Loucy (cell line): ENCODE results near the gene MBOAT7.

Experiments
- H2AFZ ChIP-seq: fragments of 200-600 bp; sonication (generic); 2 replicates; pipeline ENCODE4 v1.6.0; 2016; ENCODE audit warnings: antibody characterized with exemption, mild to moderate bottlenecking, low read length, moderate library complexity
- H3F3A ChIP-seq: fragments of 200-600 bp; 2 replicates; pipeline ENCODE4 v1.6.0; 2016; ENCODE audit warnings: antibody characterized with exemption, low read depth, mild to moderate bottlenecking
- H3K27me3 ChIP-seq: fragments of 200-600 bp; sonication (generic); 2 replicates; pipeline ENCODE4 v1.6.1; 2014; ENCODE audit warnings: low read length, mild to moderate bottlenecking; ENCODE audit not compliant: insufficient read depth, poor library complexity, severe bottlenecking
- H3K36me3 ChIP-seq: fragments of 200-600 bp; sonication (generic); 2 replicates; pipeline ENCODE4 v1.6.1; 2016; ENCODE audit warnings: low read length; ENCODE audit not compliant: insufficient read depth
- H3K4me1 ChIP-seq: fragments of 200-600 bp; sonication (generic); 2 replicates; pipeline ENCODE4 v1.5.1; 2014; ENCODE audit warnings: low read length, mild to moderate bottlenecking; ENCODE audit not compliant: insufficient read depth, poor library complexity, severe bottlenecking
- H3K4me2 ChIP-seq: fragments of 200-600 bp; sonication (generic); 2 replicates; pipeline ENCODE4 v1.6.0; 2014; ENCODE audit warnings: antibody characterized with exemption, low read length, low read depth, mild to moderate bottlenecking; ENCODE audit not compliant: poor library complexity, severe bottlenecking
- H3K4me3 ChIP-seq: fragments of 200-600 bp; sonication (generic); 2 replicates; pipeline ENCODE4 v1.5.1; 2014; ENCODE audit warnings: low read length, mild to moderate bottlenecking, mixed read lengths; ENCODE audit not compliant: poor library complexity, severe bottlenecking
- H3K79me2 ChIP-seq: fragments of 200-600 bp; sonication (generic); 2 replicates; pipeline ENCODE4 v1.6.1; 2014; ENCODE audit warnings: low read length; ENCODE audit not compliant: insufficient read depth
- H3K9ac ChIP-seq: fragments of 200-600 bp; sonication (generic); 2 replicates; pipeline ENCODE4 v1.6.0; 2014; ENCODE audit warnings: mild to moderate bottlenecking, low read depth, low read length, moderate library complexity; ENCODE audit not compliant: poor library complexity, severe bottlenecking
- H3K9me2 ChIP-seq: fragments of 200-600 bp; sonication (generic); replicated peaks from 2 replicates; pipeline ENCODE4 v1.6.1; 2016; ENCODE audit warnings: low read depth, low read length, mixed read lengths
- H3K9me3 ChIP-seq: fragments of 200-600 bp; sonication (generic); 2 replicates; pipeline ENCODE4 v1.6.1; 2014; ENCODE audit warnings: mild to moderate bottlenecking, antibody characterized with exemption, low read length, low read depth; ENCODE audit not compliant: insufficient read depth
- H4K20me1 ChIP-seq: fragments of 200-600 bp; sonication (generic); 2 replicates; pipeline ENCODE4 v1.6.0; 2014; ENCODE audit warnings: antibody characterized with exemption, low read length, mild to moderate bottlenecking; ENCODE audit not compliant: insufficient read depth, poor library complexity, severe bottlenecking
- CTCF ChIP-seq: fragments of 200-600 bp; sonication (generic); conservative IDR thresholded peaks from 2 replicates; pipeline ENCODE4 v1.5.1; 2014; ENCODE audit warnings: mild to moderate bottlenecking, antibody characterized with exemption, low read length
- EZH2phosphoT487 ChIP-seq: fragments of 200-600 bp; IDR thresholded peaks from 2 replicates; pipeline ENCODE4 v1.6.1; 2018; ENCODE audit warnings: antibody characterized with exemption, mild to moderate bottlenecking, moderate library complexity, borderline replicate concordance

Gene MBOAT7

GRCh38 chr19:54123682-54124081 lies 65.7 kb downstream of the MBOAT7 start:
- Histone ChIP-seq H3K9ac (no peak overlapping the region), H2AFZ (no peak overlapping the region), H3K9me3 (no peaks in the 10 kb centered on the region), H4K20me1 (no peaks in the 10 kb centered on the region), H3K79me2 (no peaks in the 10 kb centered on the region), H3K4me1 (no peaks in the 10 kb centered on the region), H3F3A (no peaks in the 10 kb centered on the region), H3K9me2 (no peaks in the 10 kb centered on the region), H3K36me3 (peaks cover 48% of the 10 kb centered on the region; the same call in 1 of the 2 replicates), H3K4me2 (no peak overlapping the region), H3K27me3 (no peaks in the 10 kb centered on the region), H3K4me3 (no peak overlapping the region)
- TF ChIP-seq CTCF (no peak), EZH2phosphoT487 (no peak)
